Fibroblast of the aortic adventitia (primary cell): Measurements from ENCODE around the gene FMNL2. TPM values are rescaled to one million over a fixed set of nuclear protein-coding genes. Genes with fewer than 3 reads are reported as not detected.

Source experiments
- DNase-seq: peaks from one replicate; pipeline ENCODE4 v3.0.0-alpha.2; 2010; ENCODE audit warnings: low read depth
- H3K4me3 ChIP-seq: 2 replicates; pipeline ENCODE4 v1.5.1; 2011; ENCODE audit warnings: low read depth, mild to moderate bottlenecking, control low read depth, low read length, moderate library complexity
- total RNA-seq: library from RNA; depleted of rRNA; stranded (reverse); fragments of >200 nt; gene quantifications from 2 replicates; pipeline ENCODE4 v1.2.3, GENCODE V29; 2012; ENCODE audit warnings: low replicate concordance
- TF ChIP-seq, protein P1 (sequence below): IDR thresholded peaks from 2 replicates; pipeline ENCODE4 v1.5.1; 2011; ENCODE audit warnings: mild to moderate bottlenecking, low read length, control low read depth, inconsistent platforms; ENCODE audit not compliant: insufficient read depth

Gene FMNL2
- 23.6 and 28.0 TPM in 2 replicates for total RNA-seq

DNA sequence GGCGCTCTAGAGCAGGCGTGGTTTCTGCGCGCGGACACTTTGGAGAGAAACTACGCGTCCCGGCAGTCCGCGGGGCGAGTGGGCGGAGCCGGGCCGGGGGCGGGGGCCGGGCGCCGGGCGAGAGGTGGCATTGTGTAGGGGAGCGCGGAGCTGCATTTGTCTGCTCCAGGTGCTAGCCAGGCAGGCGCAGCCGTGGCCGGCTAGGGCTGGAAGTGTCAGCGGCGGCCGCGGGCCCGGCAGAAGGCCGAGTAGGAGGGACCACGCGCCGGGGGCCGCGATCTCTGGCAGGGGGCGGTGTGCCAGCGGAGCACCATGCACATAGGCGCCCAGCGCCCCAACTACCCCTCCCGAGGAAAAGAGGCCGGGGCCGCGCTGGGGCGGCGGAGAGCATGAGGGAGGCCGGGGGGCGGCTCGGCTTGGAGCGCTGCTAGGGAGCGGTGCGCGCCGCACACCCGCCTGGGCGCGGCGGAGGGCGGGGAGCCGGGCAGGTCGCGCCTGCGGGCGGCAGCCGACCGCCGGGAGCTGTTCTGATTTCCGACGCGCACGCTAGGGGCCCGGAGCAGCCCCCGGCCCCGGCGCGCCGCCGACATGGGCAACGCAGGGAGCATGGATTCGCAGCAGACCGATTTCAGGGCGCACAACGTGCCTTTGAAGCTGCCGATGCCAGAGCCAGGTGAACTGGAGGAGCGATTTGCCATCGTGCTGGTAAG, at the start of gene FMNL2:
Gene FMNL2 (plus strand): TSS at position 159 of the 710 bp plus-strand sequence.
- DNase-seq, result peak; percentile 63
- peak within 1 kb of the TSS; percentile 94 for H3K4me3 ChIP-seq
- TF ChIP-seq, protein P1, sequence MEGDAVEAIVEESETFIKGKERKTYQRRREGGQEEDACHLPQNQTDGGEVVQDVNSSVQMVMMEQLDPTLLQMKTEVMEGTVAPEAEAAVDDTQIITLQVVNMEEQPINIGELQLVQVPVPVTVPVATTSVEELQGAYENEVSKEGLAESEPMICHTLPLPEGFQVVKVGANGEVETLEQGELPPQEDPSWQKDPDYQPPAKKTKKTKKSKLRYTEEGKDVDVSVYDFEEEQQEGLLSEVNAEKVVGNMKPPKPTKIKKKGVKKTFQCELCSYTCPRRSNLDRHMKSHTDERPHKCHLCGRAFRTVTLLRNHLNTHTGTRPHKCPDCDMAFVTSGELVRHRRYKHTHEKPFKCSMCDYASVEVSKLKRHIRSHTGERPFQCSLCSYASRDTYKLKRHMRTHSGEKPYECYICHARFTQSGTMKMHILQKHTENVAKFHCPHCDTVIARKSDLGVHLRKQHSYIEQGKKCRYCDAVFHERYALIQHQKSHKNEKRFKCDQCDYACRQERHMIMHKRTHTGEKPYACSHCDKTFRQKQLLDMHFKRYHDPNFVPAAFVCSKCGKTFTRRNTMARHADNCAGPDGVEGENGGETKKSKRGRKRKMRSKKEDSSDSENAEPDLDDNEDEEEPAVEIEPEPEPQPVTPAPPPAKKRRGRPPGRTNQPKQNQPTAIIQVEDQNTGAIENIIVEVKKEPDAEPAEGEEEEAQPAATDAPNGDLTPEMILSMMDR, result no peak

DNA sequence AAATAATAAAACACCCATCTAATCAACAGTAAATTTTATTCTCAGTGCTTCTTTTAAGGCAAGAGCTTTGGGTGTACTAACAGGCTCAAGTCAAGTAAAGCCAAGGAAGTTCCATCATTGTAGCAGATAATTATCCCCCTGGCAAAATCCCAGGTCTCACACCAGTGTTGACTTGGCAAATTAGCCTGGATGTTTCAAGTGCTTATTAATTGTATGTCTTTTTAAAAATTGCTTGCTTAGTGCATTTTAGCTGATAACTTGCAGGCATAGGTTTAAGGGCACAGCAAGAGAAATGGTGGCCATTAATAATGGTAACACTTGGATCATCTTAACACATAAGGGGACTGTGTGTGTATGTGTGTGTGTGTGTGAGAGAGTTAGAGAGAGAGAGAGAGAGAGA, 42.0 kb upstream of the FMNL2 start:
- DNase-seq, result no peak
- TF ChIP-seq, protein P1, result no peak
- no peak overlapping the region for H3K4me3 ChIP-seq

DNA sequence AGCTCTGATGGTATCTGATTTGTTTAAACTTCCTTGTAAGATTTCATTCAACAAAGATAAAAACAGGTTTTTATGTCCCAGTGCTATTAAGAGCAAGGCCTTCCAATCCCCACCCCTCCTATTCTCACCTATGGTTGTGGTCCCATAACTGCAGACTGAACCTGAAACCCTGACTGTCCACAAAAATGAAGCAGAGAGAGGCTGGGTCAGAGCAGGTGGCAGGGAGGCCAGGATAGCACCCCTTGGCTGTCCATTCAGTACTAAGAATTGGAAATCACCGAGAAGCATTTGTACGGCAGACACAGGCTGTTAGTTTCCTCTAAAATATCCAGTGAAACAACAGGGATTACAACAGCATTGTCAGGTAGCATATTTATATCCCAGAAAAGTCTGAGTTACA, 37.3 kb upstream of the FMNL2 start:
- H3K4me3 ChIP-seq, result no peak overlapping the region
- DNase-seq, result no peak
- TF ChIP-seq, protein P1, result no peak

DNA sequence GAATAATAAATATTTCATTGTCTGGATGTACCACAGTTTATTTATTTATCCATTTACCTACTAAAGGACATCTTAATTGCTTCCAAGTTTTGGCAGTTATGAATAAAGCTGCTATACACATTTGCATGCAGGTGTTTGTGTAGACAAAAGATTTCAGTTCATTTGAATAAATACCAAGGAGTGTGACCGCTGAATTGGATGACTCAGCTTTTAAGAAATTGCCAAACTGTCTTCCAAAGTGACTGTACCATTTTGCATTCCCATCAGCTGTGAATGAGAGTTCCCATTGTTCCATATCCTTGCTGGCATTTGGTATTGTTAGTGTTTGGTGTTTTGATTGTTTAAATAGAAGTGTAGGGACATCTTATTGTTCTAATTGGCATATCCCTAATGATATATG, 36.2 kb upstream of the FMNL2 start:
- H3K4me3 ChIP-seq, result no peak overlapping the region
- TF ChIP-seq, protein P1, result no peak
- peak; percentile 22 for DNase-seq

DNA sequence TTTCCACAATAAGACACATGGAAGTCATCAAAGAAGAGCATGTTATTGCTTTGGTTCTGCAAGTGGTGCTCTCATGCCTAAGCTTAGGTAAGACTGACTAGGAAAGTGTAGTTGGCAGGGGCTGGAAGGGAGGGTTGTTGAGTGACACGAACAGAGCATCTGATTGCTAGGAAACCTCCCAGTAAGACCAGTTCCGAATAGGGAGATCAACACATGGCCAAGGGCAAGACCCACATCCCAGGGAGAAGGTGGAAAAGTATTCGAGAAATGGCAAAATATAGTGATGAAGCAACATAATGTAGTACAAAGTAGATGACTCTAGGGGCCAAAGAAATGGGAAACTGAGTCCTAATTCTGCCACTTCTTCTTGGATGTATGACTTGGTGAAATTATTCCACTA, 33.8 kb upstream of the FMNL2 start:
- DNase-seq, result no peak
- TF ChIP-seq, protein P1, result no peak
- H3K4me3 ChIP-seq, result no peak overlapping the region

DNA sequence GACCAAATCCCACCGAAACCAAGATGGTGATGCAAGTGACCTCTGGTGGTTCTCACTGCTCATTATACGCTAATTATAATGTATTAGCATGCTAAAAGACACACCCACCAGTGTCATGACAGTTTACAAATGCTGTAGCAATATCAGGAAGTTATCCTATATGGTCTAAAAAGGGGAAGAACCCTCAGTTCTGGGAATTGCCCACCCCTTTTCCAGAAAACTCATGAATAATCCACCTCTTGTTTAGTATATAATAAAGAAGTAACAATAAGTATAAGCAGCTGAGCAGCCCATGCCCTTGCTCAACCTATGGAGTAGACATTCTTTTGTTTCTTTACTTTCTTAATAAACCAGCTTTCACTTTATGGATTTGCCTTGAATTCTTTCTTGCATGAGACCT, 31.0 kb upstream of the FMNL2 start:
- no peak for DNase-seq
- TF ChIP-seq, protein P1, result no peak
- H3K4me3 ChIP-seq, result no peak overlapping the region

DNA sequence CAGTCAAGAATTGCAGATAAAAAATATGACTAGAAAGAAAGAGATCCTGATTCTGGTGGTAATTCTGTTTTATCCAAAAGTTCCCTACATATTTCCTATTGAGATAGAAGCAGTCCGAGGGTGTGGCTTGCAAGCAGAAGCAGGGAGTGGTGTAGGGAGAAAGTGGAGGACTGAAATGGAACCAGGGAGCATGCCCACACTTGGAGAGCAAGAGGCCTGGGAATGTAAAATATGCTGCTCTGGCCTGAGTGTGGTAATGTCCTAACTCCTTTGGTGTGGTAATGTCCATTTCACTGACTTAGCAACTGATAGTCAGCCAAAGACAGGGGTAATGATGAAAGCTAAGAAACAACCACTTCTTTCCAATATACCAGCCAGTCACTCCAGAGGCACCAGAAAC, 30.1 kb upstream of the FMNL2 start:
- DNase-seq, result peak; percentile 77
- TF ChIP-seq, protein P1, result no peak

More for the DNA sequence above, 30.1 kb upstream of the FMNL2 start:
- H3K4me3 ChIP-seq, result no peak overlapping the region
